Measurements from ENCODE around the gene ATP1A3. TPM values are rescaled to one million over a fixed set of nuclear protein-coding genes. Genes with fewer than 3 reads are reported as not detected.

ATP1A3 gene
- total and polyA plus RNA-seq, 2 of the 13 experiments (the other 11 are each of a cell fraction or from before 2014, with no cell fraction given): 0.01 to 0.04 TPM

DNA sequence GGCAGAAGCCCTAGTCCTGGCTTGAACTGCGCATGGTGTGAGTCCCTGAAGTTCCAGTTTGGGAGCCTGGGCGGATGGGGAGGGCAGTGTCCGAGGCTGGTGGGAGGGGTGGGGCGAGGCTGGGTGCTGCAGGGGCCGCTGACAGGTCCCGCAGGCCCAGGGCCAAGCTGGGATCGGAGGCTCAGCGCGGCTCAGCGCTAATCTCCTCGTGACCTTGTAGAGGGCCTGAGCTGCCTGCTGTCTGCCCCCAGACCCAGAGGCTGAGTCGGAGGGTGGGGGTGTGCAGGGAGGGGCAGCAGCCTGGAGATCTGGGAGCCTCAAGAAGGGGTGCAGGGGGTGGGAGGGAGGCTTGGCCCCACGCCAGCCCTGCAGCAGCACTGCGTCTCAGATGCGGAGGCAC is 3.0 kb downstream of the ATP1A3 start (continued):
- TF ChIP-seq, protein P1, sequence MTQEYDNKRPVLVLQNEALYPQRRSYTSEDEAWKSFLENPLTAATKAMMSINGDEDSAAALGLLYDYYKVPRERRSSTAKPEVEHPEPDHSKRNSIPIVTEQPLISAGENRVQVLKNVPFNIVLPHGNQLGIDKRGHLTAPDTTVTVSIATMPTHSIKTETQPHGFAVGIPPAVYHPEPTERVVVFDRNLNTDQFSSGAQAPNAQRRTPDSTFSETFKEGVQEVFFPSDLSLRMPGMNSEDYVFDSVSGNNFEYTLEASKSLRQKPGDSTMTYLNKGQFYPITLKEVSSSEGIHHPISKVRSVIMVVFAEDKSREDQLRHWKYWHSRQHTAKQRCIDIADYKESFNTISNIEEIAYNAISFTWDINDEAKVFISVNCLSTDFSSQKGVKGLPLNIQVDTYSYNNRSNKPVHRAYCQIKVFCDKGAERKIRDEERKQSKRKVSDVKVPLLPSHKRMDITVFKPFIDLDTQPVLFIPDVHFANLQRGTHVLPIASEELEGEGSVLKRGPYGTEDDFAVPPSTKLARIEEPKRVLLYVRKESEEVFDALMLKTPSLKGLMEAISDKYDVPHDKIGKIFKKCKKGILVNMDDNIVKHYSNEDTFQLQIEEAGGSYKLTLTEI (CRISPR knock-in tag; conservative IDR thresholded peaks at IDR 0.05): no peak
- TF ChIP-seq, protein P2, sequence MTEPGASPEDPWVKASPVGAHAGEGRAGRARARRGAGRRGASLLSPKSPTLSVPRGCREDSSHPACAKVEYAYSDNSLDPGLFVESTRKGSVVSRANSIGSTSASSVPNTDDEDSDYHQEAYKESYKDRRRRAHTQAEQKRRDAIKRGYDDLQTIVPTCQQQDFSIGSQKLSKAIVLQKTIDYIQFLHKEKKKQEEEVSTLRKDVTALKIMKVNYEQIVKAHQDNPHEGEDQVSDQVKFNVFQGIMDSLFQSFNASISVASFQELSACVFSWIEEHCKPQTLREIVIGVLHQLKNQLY (CRISPR knock-in tag; IDR thresholded peaks at IDR 0.05): no peak
- TF ChIP-seq TSC22D2 (CRISPR knock-in tag; IDR thresholded peaks at IDR 0.05; ENCODE audit: borderline replicate concordance) (no peak), ZNF850 (CRISPR knock-in tag; conservative IDR thresholded peaks at IDR 0.05) (no peak), HNRNPUL1 (IDR thresholded peaks at IDR 0.05; ENCODE audit: low read depth, low read length) (no peak), ATF7-NPFF (CRISPR knock-in tag; IDR thresholded peaks at IDR 0.05; ENCODE audit: low read depth) (no peak), SRSF1 (optimal IDR thresholded peaks at IDR 0.05; ENCODE audit: low read depth, low read length) (no peak)
- TF ChIP-seq, protein P3, sequence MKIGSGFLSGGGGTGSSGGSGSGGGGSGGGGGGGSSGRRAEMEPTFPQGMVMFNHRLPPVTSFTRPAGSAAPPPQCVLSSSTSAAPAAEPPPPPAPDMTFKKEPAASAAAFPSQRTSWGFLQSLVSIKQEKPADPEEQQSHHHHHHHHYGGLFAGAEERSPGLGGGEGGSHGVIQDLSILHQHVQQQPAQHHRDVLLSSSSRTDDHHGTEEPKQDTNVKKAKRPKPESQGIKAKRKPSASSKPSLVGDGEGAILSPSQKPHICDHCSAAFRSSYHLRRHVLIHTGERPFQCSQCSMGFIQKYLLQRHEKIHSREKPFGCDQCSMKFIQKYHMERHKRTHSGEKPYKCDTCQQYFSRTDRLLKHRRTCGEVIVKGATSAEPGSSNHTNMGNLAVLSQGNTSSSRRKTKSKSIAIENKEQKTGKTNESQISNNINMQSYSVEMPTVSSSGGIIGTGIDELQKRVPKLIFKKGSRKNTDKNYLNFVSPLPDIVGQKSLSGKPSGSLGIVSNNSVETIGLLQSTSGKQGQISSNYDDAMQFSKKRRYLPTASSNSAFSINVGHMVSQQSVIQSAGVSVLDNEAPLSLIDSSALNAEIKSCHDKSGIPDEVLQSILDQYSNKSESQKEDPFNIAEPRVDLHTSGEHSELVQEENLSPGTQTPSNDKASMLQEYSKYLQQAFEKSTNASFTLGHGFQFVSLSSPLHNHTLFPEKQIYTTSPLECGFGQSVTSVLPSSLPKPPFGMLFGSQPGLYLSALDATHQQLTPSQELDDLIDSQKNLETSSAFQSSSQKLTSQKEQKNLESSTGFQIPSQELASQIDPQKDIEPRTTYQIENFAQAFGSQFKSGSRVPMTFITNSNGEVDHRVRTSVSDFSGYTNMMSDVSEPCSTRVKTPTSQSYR (CRISPR knock-in tag; IDR thresholded peaks at IDR 0.05; ENCODE audit: borderline replicate concordance): no peak
- TF ChIP-seq, protein P4, sequence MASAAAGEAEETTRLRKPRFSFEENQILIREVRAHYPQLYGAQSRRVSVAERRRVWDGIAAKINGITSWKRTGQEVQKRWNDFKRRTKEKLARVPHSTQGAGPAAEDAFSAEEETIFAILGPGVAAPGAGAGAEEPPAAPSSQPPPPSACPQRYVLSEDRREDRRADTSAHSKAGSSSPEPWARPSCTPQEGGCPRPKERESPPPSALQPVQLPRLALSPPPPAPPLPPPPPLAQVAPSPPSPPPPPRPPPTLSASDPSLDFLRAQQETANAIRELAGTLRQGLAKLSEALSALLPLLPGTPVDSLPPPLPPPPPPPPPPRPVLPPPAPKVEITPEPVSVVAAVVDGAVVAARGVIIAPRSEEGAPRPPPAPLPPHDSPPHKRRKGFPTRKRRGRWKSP (CRISPR knock-in tag; IDR thresholded peaks at IDR 0.05): no peak

Measured in HepG2 (cell line).